Erythroblast (primary cell): ENCODE results near the gene BRWD1.

Experiments
- GATA1 ChIP-seq: IDR thresholded peaks from 2 replicates; pipeline ENCODE4 v1.6.1; 2011; ENCODE audit warnings: low read depth, mild to moderate bottlenecking, control low read depth, low read length, moderate library complexity
- POLR2A ChIP-seq: IDR thresholded peaks from 2 replicates; pipeline ENCODE4 v1.6.1; 2011; ENCODE audit warnings: mild to moderate bottlenecking, low read length

GRCh38 chr21:39220150-39220549 lies 93.3 kb downstream of the BRWD1 start:
- TF ChIP-seq POLR2A (no peak), GATA1 (no peak)
